H1 (cell line): ENCODE results near the gene MPST. TPM values are rescaled to one million over a fixed set of nuclear protein-coding genes. Genes with fewer than 3 reads are reported as not detected.

ENCODE experiments used
- GTF2F1 ChIP-seq: IDR thresholded peaks from 2 replicates; pipeline ENCODE4 v1.6.1; 2012; ENCODE audit warnings: low read depth, low read length, improper control_type of control experiment, borderline replicate concordance
- RAD21 ChIP-seq, 2 experiments: IDR thresholded peaks in 1 of 2; conservative IDR thresholded peaks in 1 of 2; 2 replicates each; pipeline ENCODE4 v1.6.1; 2011; ENCODE audit warnings: low read depth in 2 of 2, low read length in 2 of 2, improper control_type of control experiment in 1 of 2, inconsistent platforms in 1 of 2, mild to moderate bottlenecking in 1 of 2, moderate library complexity in 1 of 2
- RFX5 ChIP-seq: IDR thresholded peaks from 2 replicates; pipeline ENCODE4 v1.6.1; 2011; ENCODE audit warnings: low read depth, low read length, improper control_type of control experiment, borderline replicate concordance
- polyA plus RNA-seq, 7 experiments: library from polyadenylated mRNA; depleted of rRNA in 3 of 7; stranded (reverse) in 5 of 7; unstranded in 2 of 7; fragments of >200 nt in 5 of 7; fragments of 200-250 nt in 2 of 7; gene quantifications; 1 replicate in 5 of 7; 2 replicates in 1 of 7; 4 replicates in 1 of 7; pipeline versions ENCODE4 v1.2.1 to v1.2.3, GENCODE V29; 2011 to 2013; ENCODE audit warnings: missing spikeins in 2 of 7, mixed read lengths in 2 of 7
- total RNA-seq: library from RNA; stranded (reverse); fragmentation: NEBNext Ultra II Directional; extraction: Animal tissue kit (Norgen Biotek cat#: 25700); gene quantifications from 2 replicates; pipeline ENCODE4 v1.2.1, GENCODE V29; 2021

The MPST gene
- total and polyA plus RNA-seq, 2 of the 8 experiments (the other 6 are each of a cell fraction or from before 2014, with no cell fraction given), result 86.0 to 124 TPM

- TF ChIP-seq GTF2F1 (no peak), RFX5 (no peak), RAD21 (IDR thresholded peaks at IDR 0.05 in 1 of 2, conservative IDR thresholded peaks at IDR 0.05 in 1 of 2; ENCODE audit: low read depth in 2 of 2, low read length in 2 of 2) (no peak)
Observed at GRCh38 chr22:37036655-37037377, 17.3 kb downstream of the MPST start (continued).
